Smooth muscle cell (in vitro differentiated cells): ENCODE data around the gene PXDC1. TPM values are rescaled to one million over a fixed set of nuclear protein-coding genes. Genes with fewer than 3 reads are reported as not detected.

Source experiments
- DNase-seq: peaks from one replicate; lab custom pipeline; 2025; ENCODE audit not compliant: unreplicated experiment; lab: John Stamatoyannopoulos, UW
- H2AFZ ChIP-seq: fragments of 200-600 bp; sonication (generic); 2 replicates; pipeline ENCODE4 v1.6.0; 2016; ENCODE audit warnings: antibody characterized with exemption, low read depth, mild to moderate bottlenecking
- H3F3A ChIP-seq: fragments of 200-600 bp; sonication (generic); 2 replicates; pipeline ENCODE4 v1.6.0; 2017; ENCODE audit warnings: antibody characterized with exemption, low read depth
- H3K27ac ChIP-seq: fragments of 200-600 bp; sonication (generic); 2 replicates; pipeline ENCODE4 v1.5.1; 2016; ENCODE audit warnings: low read depth, mild to moderate bottlenecking
- H3K27me3 ChIP-seq: fragments of 200-600 bp; sonication (generic); 2 replicates; pipeline ENCODE4 v1.6.1; 2016; ENCODE audit warnings: low read depth, mild to moderate bottlenecking
- H3K36me3 ChIP-seq: fragments of 200-600 bp; sonication (generic); 2 replicates; pipeline ENCODE4 v1.5.1; 2016; ENCODE audit warnings: low read depth
- H3K4me1 ChIP-seq: fragments of 200-600 bp; sonication (generic); 2 replicates; pipeline ENCODE4 v1.5.1; 2016; ENCODE audit warnings: low read depth
- H3K4me2 ChIP-seq: fragments of 200-600 bp; sonication (generic); 2 replicates; pipeline ENCODE4 v1.6.0; 2016; ENCODE audit warnings: mild to moderate bottlenecking
- H3K4me3 ChIP-seq: fragments of 200-600 bp; sonication (generic); 2 replicates; pipeline ENCODE4 v1.5.1; 2016; ENCODE audit warnings: mild to moderate bottlenecking
- H3K79me2 ChIP-seq: fragments of 200-600 bp; sonication (generic); 2 replicates; pipeline ENCODE4 v1.6.0; 2016; ENCODE audit warnings: low read depth, mild to moderate bottlenecking
- H3K9ac ChIP-seq: fragments of 200-600 bp; sonication (generic); 2 replicates; pipeline ENCODE4 v1.6.0; 2016; ENCODE audit warnings: low read depth
- H3K9me3 ChIP-seq: fragments of 200-600 bp; sonication (generic); replicated peaks from 2 replicates; pipeline ENCODE4 v1.5.1; 2016; ENCODE audit warnings: low read depth
- H4K20me1 ChIP-seq: fragments of 200-600 bp; sonication (generic); 2 replicates; pipeline ENCODE4 v1.6.0; 2016; ENCODE audit warnings: low read depth
- WGBS: methylation state at CpG from one replicate; pipeline ENCODE4 v1.1.7; 2016; ENCODE audit warnings: low lambda C conversion rate; 5-methylcytosine and 5-hydroxymethylcytosine counted together
- polyA plus RNA-seq: library from polyadenylated mRNA; unstranded; fragments of >200 nt; fragmentation: Nextera tagmentation; extraction: Ambion mirVana; gene quantifications from 2 replicates; pipeline ENCODE4 v1.2.1, GENCODE V29; 2016
- total RNA-seq: library from RNA; depleted of rRNA; stranded (reverse); fragments of >200 nt; gene quantifications from 2 replicates; pipeline ENCODE4 v1.2.3, GENCODE V29; 2014
- TF ChIP-seq, protein P1 (sequence below): fragments of 200-600 bp; sonication (generic); IDR thresholded peaks from 2 replicates; pipeline ENCODE4 v1.5.1; 2017; ENCODE audit warnings: borderline replicate concordance, mild to moderate bottlenecking, antibody characterized with exemption; ENCODE audit not compliant: insufficient read depth, poor library complexity, severe bottlenecking

Gene PXDC1
- total and polyA plus RNA-seq, 2 experiments from 2014 or later: 49.1 to 78.6 TPM

DNA sequence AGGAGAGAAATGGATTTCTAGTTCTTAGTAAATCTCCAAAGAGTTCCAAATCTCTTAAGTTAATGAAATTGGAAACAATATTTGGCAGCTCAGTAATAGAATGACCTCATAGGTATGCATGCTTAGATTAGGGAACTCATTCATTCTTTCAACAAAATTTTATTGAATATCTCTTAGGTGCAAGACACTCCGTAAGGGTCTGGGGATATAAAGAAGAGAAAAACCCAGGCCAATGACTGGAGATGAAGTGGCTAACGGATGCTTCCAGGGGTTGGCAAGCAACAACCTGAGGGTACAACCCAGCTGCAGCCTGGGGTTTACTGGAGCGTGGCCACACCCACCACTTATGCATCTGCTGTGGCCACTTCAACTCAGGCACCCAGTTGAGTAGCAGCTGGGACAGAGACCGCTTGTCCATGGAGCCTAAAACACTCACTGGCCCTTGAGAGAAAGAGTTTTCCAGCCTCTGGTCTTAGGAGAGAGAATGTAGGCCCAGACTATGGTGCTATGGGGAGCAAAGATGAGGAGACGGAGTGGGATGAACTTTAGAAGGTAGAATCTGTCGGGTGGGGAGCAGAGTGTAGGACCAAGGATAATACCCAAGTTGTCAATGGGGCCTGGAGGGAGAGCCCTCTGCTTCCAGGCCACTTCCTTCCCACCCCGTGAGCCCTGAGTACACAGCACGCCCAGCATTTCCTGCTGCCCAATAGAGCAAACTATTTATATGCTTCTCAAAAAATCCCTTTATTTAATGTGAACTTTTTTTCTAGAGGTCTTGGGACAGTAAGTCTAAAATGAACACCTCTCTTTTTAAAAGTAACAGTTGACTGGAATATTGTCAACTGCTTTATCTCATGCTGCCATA, 46.8 kb upstream of the PXDC1 start:
- Histone ChIP-seq H2AFZ (peak overlapping the region; percentile 0), H3K79me2 (no peaks in the 10 kb centered on the region), H3K27ac (peak overlapping the region; percentile 50), H3K9me3 (no peaks in the 10 kb centered on the region), H3K9ac (no peak overlapping the region), H3F3A (no peaks in the 10 kb centered on the region), H3K27me3 (no peaks in the 10 kb centered on the region), H3K4me3 (no peak overlapping the region), H3K36me3 (no peaks in the 10 kb centered on the region), H4K20me1 (no peaks in the 10 kb centered on the region), H3K4me2 (no peak overlapping the region), H3K4me1 (peaks cover 7% of the 10 kb centered on the region)
- TF ChIP-seq, protein P1, sequence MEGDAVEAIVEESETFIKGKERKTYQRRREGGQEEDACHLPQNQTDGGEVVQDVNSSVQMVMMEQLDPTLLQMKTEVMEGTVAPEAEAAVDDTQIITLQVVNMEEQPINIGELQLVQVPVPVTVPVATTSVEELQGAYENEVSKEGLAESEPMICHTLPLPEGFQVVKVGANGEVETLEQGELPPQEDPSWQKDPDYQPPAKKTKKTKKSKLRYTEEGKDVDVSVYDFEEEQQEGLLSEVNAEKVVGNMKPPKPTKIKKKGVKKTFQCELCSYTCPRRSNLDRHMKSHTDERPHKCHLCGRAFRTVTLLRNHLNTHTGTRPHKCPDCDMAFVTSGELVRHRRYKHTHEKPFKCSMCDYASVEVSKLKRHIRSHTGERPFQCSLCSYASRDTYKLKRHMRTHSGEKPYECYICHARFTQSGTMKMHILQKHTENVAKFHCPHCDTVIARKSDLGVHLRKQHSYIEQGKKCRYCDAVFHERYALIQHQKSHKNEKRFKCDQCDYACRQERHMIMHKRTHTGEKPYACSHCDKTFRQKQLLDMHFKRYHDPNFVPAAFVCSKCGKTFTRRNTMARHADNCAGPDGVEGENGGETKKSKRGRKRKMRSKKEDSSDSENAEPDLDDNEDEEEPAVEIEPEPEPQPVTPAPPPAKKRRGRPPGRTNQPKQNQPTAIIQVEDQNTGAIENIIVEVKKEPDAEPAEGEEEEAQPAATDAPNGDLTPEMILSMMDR: no peak
- no peak for DNase-seq
- 96% methylated on average over 8 of the region's 8 CpGs for WGBS

DNA sequence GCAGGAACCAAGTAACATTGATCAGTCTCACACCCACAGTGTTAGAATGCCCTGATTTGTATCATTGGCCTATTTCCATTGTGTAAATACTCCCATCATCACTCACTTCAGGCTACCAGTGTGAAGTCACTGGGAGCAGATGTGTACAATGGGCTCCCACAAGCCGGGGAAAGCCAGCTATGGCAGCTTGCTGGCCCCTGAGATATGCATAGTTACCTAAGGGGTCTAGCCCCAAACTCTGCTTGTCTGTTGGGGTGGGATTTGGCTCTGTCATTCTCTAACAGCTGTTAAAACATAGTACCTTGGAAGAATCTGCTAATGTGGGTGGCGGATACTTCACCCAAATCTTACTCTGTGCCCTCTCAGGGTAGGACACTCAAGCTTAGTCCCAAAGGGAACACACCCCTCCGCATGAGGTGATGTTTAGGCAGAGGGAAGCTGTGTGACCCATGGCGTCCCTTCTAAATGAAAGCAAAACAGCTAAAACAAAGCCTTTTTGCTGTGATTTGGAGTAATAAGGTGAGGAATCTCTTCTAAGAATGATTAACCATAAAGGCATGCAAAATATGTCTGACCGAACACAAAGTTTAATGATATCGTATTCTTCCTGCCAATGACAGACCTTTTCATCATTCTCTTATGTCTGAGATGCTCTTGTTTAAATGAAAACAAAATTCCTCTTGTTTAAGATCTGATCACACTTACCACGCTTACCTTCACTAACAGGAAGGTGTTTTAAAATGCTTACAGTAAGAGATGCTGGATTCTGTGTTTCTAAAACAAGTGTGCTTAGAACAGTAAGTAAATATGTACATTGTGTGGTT, 45.9 kb upstream of the PXDC1 start:
- Histone ChIP-seq H3K9ac (no peak overlapping the region), H4K20me1 (no peaks in the 10 kb centered on the region), H2AFZ (peak overlapping the region; percentile 0), H3K4me3 (no peak overlapping the region), H3K4me1 (peaks cover 7% of the 10 kb centered on the region), H3K36me3 (no peaks in the 10 kb centered on the region), H3K79me2 (no peaks in the 10 kb centered on the region), H3K9me3 (no peaks in the 10 kb centered on the region), H3K27me3 (no peaks in the 10 kb centered on the region), H3K27ac (peak overlapping the region; percentile 50), H3F3A (no peaks in the 10 kb centered on the region), H3K4me2 (no peak overlapping the region)
- WGBS: 54% methylated on average over 7 of the region's 7 CpGs
- TF ChIP-seq, protein P1: no peak
- DNase-seq: no peak

DNA sequence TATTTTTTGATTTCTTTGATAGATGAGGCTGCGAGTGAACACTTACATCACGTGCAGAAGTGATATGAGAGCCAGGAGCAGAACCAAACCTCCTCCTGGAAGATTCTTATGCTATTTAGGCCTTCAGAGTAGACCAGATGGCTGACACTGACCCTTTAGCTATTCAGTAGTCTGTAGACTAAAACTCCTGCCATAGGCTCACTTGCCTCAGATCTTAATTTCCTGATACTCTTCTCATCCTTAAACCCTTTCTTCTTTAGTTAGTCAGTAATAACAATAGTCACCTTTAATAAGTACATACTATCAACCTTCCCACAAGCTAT, 45.2 kb upstream of the PXDC1 start:
- Histone ChIP-seq H3K36me3 (no peaks in the 10 kb centered on the region), H2AFZ (no peak overlapping the region), H3K9ac (no peak overlapping the region), H4K20me1 (no peaks in the 10 kb centered on the region), H3K79me2 (no peaks in the 10 kb centered on the region), H3K4me1 (peaks cover 7% of the 10 kb centered on the region), H3K27ac (no peak overlapping the region), H3K4me2 (no peak overlapping the region), H3K9me3 (no peaks in the 10 kb centered on the region), H3K27me3 (no peaks in the 10 kb centered on the region), H3K4me3 (no peak overlapping the region), H3F3A (no peaks in the 10 kb centered on the region)
- WGBS: 96% methylated on average over 2 of the region's 2 CpGs
- TF ChIP-seq, protein P1: no peak
- no peak for DNase-seq
